Adrenal gland (tissue), 12 donors: Measurements from ENCODE around the gene CNTN3. TPM values are rescaled to one million over a fixed set of nuclear protein-coding genes. Genes with fewer than 3 reads are reported as not detected.

Source experiments
- DNase-seq, 7 donors: peaks; one replicate each; pipeline ENCODE4 v3.0.0-alpha.2; 2019 to 2020
- H3K27ac ChIP-seq, 5 donors: fragments of 200-600 bp; sonication (generic) in 4 of 5; 1 replicate in 3 of 5; 2 replicates in 2 of 5; pipeline versions ENCODE4 v1.5.1 to v1.8.0; 2016 to 2020; ENCODE audit warnings: mild to moderate bottlenecking in 1 of 5
- H3K27me3 ChIP-seq: fragments of 200-600 bp; 2 replicates; pipeline ENCODE4 v1.8.0; 2021
- H3K36me3 ChIP-seq, 2 donors: fragments of 200-600 bp; replicated peaks in 1 of 2; 1 replicate in 1 of 2; 2 replicates in 1 of 2; pipeline versions ENCODE4 v1.5.1 to v1.8.0; 2018 to 2022
- H3K4me1 ChIP-seq, 2 donors: fragments of 200-600 bp; replicated peaks in 1 of 2; 1 replicate in 1 of 2; 2 replicates in 1 of 2; pipeline versions ENCODE4 v1.5.1 to v1.8.0; 2018 to 2021
- H3K4me3 ChIP-seq, 4 donors: fragments of 200-600 bp; sonication (generic) in 3 of 4; one replicate each; pipeline ENCODE4 v1.5.1; 2016 to 2018
- H3K9me3 ChIP-seq, 3 donors: fragments of 200-600 bp; sonication (generic) in 1 of 3; replicated peaks in 1 of 3; 1 replicate in 2 of 3; 2 replicates in 1 of 3; pipeline versions ENCODE4 v1.5.1 to v1.8.0; 2016 to 2021
- POLR2A ChIP-seq, 2 donors: fragments of 450-650 bp; IDR thresholded peaks; one replicate each; pipeline ENCODE4 v1.6.1; 2017; ENCODE audit warnings: antibody characterized with exemption in 2 of 2, mild to moderate bottlenecking in 2 of 2, moderate library complexity in 1 of 2
- WGBS, 4 donors: extraction: QIAGEN DNeasy Blood & Tissue Kit in 2 of 4; methylation state at CpG; one replicate each; pipeline versions ENCODE4 v1.1.5 to v1.1.7; 2013 to 2017; 5-methylcytosine and 5-hydroxymethylcytosine counted together
- intact Hi-C, 2 donors: fragments of 100-400 bp; cut with DNase I; formaldehyde crosslinking; loops; one replicate each; pipeline versions ENCODE4 v1.14.1 to v1.15.0; 2022 to 2023
- polyA plus RNA-seq, 3 donors: library from polyadenylated mRNA; stranded (reverse); fragments of 200-250 nt in 2 of 3; fragments of 350-450 nt in 1 of 3; fragmentation: Illumina TruSeq in 1 of 3; extraction: RNeasy Lipid Tissue Mini Kit (QIAGEN cat#74804) in 1 of 3; gene quantifications; one replicate each; pipeline ENCODE4 v1.2.3, GENCODE V29; 2013 to 2014
- total RNA-seq, 9 donors: library from RNA; depleted of rRNA in 4 of 9; stranded (reverse); fragments of >200 nt in 4 of 9; fragments of 120-200 nt in 1 of 9; fragmentation: NEBNext Ultra II Directional in 1 of 9; extraction: Animal tissue kit (Norgen Biotek cat#: 25700) in 1 of 9; gene quantifications; one replicate each; pipeline versions ENCODE4 v1.1.0 to v1.2.4, GENCODE V29; 2013 to 2023
- TF ChIP-seq, protein P1 (sequence below), 6 experiments: fragments of 450-650 bp in 4 of 6; fragments of 200-600 bp in 2 of 6; sonication (generic) in 1 of 6; IDR thresholded peaks; 1 replicate in 5 of 6; 2 replicates in 1 of 6; pipeline versions ENCODE4 v1.5.1 to v1.8.0; 2016 to 2021; ENCODE audit warnings: antibody characterized with exemption in 6 of 6, mild to moderate bottlenecking in 2 of 6, moderate library complexity in 1 of 6
- donor health status: healthy with polysubstance abuse.
- donor health status: Bipolar disorder and iron deficiency.
- donor health status: DM: yes; HTN: yes; CAD: no.
- donor health status: DM: no; HTN: no; CAD: no.
- donor health status: DM: no; HTN: no; CAD: no.
- donor health status: DM: yes; HTN: yes; CAD: no.

Gene CNTN3
- total and polyA plus RNA-seq, 12 donors: 0.09 to 6.3 (median 1.5) TPM; not detected in 1

DNA sequence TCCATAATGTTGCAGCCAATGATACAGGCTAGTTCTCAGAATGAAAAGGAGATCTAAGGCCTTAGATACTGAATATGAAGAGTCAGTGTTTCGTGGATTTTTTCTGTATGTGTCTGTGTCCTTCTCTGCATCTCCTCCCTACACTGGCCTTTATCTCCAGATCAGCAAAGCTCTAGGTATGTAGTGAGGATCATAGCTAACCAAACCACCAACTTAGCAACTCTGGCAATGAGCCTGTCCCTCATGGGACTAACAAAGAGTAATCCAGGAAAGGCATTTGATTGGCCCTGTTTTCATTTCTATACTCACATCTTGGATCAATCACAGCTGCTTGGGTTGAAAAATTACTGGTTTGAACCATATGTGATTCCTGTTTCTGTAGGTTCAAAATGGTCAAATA, 18.6 kb upstream of the CNTN3 start:
- H3K4me1 ChIP-seq: no peaks in the 10 kb centered on the region
- no peaks in the 10 kb centered on the region for H3K9me3 ChIP-seq
- WGBS, 4 donors: 67 to 81% (median 71%) methylated on average over 1 of the region's 1 CpG
- DNase-seq: no peak
- H3K27me3 ChIP-seq: no peaks in the 10 kb centered on the region
- no peak overlapping the region for H3K27ac ChIP-seq
- intact Hi-C loops: no loop called here
- H3K36me3 ChIP-seq: no peaks in the 10 kb centered on the region
- TF ChIP-seq, protein P1, sequence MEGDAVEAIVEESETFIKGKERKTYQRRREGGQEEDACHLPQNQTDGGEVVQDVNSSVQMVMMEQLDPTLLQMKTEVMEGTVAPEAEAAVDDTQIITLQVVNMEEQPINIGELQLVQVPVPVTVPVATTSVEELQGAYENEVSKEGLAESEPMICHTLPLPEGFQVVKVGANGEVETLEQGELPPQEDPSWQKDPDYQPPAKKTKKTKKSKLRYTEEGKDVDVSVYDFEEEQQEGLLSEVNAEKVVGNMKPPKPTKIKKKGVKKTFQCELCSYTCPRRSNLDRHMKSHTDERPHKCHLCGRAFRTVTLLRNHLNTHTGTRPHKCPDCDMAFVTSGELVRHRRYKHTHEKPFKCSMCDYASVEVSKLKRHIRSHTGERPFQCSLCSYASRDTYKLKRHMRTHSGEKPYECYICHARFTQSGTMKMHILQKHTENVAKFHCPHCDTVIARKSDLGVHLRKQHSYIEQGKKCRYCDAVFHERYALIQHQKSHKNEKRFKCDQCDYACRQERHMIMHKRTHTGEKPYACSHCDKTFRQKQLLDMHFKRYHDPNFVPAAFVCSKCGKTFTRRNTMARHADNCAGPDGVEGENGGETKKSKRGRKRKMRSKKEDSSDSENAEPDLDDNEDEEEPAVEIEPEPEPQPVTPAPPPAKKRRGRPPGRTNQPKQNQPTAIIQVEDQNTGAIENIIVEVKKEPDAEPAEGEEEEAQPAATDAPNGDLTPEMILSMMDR (IDR thresholded peaks at IDR 0.05): no peak
- TF ChIP-seq POLR2A (IDR thresholded peaks at IDR 0.05): no peak
- H3K4me3 ChIP-seq: no peak overlapping the region

DNA sequence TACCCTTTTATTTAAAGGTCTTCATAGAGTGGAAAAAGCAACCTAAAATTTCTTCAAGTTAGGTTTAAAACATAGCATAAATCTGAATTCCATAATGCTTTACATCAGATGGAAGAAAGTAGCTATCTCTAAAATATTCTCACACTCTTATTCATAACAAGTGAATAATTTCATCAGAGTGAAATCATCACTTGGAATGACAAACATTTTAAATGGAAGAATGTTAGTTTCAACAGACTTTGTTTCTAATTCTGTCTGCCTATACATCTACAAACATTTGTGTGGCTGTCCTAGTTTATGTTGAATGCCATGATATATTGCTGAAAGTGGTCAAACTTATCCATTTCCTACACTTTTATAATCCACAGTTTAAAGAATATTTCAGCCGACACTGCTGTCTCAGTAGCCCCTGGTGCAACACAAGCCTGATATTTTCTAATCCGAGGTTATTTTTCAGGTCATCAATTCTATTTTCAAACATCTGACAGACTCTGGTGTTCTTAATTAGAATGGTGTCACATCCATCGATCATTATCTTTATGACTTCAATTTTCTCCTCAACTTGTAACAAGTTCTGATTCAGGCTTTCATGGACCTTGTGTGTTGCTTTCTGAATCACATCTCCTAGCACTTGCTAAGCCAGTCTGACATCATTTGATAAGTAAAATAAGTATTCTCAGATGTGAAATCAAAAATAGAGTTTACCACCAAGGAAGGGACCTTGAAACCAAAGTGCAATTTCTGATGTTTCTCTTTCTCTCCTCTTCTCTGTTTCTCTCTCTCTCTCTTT, 17.1 kb upstream of the CNTN3 start:
- TF ChIP-seq, protein P1 (IDR thresholded peaks at IDR 0.05): no peak
- TF ChIP-seq POLR2A (IDR thresholded peaks at IDR 0.05): no peak

DNA sequence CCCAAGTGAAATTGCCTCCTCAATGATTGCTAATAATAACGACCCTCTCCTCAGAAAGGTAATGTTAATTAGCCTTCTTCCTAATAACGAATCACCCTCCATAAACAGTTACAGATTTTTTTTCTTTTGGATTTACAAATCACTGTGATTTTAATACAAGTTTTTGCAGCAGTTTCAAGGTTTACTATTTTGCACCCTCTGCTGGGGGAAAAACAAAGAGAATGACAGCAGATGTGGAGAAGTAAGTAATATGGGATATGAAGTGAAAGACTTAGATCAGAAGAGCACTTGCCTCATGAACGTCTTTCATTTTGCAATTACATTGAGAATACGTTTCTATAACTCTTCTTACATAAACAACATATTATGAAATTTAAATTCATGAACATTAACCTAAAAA, 16.1 kb upstream of the CNTN3 start:
- Histone ChIP-seq H3K27me3 (no peaks in the 10 kb centered on the region), H3K27ac (no peak overlapping the region), H3K4me3 (no peak overlapping the region), H3K4me1 (no peaks in the 10 kb centered on the region), H3K36me3 (no peaks in the 10 kb centered on the region), H3K9me3 (no peaks in the 10 kb centered on the region)
- intact Hi-C loops: no loop called here
- no peak for DNase-seq
- TF ChIP-seq, protein P1 (IDR thresholded peaks at IDR 0.05): peak in 4 of 6 experiments; percentile 3 to 37 (median 17)
- TF ChIP-seq POLR2A (IDR thresholded peaks at IDR 0.05): no peak
- 40 to 41% (median 41%) methylated on average over 4 of the region's 4 CpGs for WGBS, 4 donors

More for the DNA sequence above, 17.1 kb upstream of the CNTN3 start:
- intact Hi-C loops: no loop called here
- no peak overlapping the region for H3K27ac ChIP-seq
- H3K36me3 ChIP-seq: no peaks in the 10 kb centered on the region
- no peak for DNase-seq
- H3K9me3 ChIP-seq: no peaks in the 10 kb centered on the region
- H3K27me3 ChIP-seq: no peaks in the 10 kb centered on the region
- no peak overlapping the region for H3K4me3 ChIP-seq
- no peaks in the 10 kb centered on the region for H3K4me1 ChIP-seq
- WGBS, 4 donors: 68 to 74% (median 71%) methylated on average over 3 of the region's 3 CpGs

DNA sequence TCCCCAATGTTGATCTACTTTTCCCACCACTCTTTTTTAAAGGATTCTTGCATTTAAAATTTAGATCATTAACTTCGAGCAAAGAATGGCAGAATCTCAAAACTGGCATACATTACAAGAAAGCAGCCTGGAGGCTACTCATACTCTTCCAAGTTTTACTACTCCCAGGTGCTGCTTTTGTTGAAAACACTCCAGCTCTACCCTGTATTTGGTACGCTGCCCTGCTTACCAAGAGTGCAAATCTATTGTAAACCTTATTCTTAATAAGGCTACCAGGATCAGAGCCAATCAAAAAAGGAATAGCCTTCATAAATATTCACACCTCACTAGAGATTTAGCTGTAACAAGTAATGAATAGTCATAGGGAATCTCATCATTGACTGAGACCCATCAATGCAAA, 11.6 kb upstream of the CNTN3 start:
- no peak for TF ChIP-seq POLR2A (IDR thresholded peaks at IDR 0.05)
- TF ChIP-seq, protein P1 (IDR thresholded peaks at IDR 0.05): no peak
- no peak overlapping the region for H3K27ac ChIP-seq
- H3K36me3 ChIP-seq: no peaks in the 10 kb centered on the region
- intact Hi-C loops: no loop called here
- DNase-seq: no peak
- 70 to 81% (median 72%) methylated on average over 2 of the region's 2 CpGs for WGBS, 4 donors
- H3K27me3 ChIP-seq: no peaks in the 10 kb centered on the region
- no peaks in the 10 kb centered on the region for H3K4me1 ChIP-seq
- no peaks in the 10 kb centered on the region for H3K9me3 ChIP-seq
- H3K4me3 ChIP-seq: no peak overlapping the region
